Putamen (tissue), 1 donor: ENCODE data around the gene SLX4IP.

Source experiments
- DNase-seq: peaks from one replicate; pipeline ENCODE4 v3.0.0-alpha.2; 2016; ENCODE audit warnings: low spot score

The SLX4IP gene

DNA sequence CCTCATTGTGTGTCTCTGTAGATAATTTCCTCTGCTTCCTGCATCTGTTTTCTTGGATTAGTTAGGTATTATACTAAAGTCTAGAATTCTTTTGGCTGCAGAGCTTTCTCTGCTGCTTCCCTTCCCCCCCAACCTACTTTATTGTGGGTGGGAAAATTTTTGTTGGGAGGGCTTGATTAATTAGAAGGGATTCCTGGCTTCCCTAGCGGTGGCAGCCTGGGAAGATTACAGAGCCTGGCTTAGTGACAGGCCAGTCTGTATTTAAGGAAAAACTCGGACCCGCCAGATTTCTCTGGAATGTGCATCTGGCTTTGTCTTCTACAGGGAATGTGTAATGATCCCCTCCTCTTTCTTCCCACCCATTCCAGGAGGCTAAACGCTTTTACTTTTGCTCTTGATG, 31.2 kb downstream of the SLX4IP start:
- no peak for DNase-seq

DNA sequence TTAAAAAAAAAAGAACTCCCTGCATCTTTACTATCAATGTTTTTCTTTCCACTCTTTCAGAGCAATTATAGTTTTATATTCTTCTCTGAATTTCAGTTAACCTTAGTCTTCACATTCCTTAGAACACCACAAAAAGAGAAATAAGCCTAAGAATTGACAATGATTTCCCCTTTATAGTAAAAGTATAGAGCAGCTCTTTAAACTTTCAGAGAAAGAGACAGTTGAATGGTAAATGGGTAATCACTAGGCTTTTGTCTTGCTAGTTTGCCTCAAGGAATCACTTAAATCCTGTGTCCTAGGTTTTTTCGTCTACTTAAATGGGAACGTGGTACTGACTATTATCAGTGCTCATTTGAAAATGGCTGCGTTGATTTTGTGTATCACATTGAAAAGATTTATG, 31.8 kb downstream of the SLX4IP start:
- DNase-seq: no peak

DNA sequence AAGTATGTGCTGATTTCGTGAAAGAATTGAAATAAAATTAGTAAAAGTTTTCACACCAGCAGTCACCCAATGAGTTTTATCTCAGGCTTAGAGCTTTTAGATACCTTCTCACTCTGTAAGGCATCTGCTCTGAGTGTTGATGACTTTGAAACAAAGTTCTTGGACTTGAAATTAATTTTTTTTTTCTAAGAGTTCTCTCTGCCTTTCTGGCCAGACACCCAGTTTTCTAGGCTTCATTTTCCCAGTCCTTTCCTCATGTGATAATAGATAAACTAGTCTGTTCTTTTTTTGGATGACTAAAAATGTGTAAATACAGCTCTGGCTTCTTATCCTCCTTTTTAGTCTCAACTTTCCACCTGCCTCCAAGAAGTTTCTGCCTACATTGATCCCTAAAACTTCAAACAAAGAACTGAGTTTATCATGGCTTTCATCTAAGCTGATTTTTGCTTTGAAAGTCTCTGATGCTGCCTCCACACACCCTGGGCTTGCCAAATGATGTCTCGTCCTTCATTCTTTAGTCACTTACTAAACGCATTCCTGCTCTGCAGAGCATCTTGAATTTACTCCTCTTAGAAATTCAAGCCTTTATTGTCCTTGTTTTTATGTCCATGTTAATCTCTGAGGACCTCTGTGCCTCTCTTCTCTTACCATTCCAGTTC, 32.7 kb downstream of the SLX4IP start:
- DNase-seq: no peak

DNA sequence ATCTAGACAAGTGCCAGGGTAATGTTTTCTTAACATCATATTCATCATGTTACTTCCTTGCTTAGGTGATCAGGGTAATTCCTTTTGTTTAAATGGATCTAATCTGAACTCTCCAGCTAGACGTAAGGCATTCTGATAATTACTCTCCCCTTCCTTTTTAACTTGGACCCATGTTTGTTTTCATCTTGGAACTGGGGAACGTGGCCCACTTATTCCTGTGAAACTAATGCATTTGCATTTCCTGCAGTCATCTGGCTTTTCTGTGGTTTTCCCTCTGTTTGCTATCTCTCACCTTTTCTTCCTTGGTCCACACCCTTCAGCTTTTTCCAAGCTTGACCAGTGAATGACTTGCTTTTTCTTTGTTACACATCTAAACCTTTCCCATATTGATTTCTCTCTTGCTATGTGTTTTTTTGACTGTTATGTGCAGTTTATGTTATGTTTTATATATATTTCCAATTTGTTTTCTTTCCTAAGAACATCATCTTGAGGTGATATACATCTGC, 33.3 kb downstream of the SLX4IP start:
- no peak for DNase-seq

DNA sequence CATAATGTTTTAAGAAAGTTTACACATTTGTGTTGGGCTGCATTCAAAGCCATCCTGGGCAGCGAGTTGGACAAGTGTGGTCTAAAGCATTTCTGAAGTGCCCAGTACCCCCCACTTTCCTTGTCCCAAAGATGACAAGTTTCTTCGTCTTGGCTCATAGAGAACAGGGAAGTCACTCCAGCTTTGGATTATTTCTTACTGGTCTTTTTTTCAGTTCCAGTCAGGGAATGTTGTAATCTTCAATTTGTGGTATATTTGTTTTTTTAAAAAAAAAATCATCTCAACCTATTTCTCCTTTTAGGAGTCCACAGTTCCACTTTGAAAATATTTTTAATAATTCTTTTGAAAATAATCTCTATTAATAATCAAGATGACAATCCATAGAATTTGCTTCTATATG, 34.0 kb downstream of the SLX4IP start:
- DNase-seq: no peak

DNA sequence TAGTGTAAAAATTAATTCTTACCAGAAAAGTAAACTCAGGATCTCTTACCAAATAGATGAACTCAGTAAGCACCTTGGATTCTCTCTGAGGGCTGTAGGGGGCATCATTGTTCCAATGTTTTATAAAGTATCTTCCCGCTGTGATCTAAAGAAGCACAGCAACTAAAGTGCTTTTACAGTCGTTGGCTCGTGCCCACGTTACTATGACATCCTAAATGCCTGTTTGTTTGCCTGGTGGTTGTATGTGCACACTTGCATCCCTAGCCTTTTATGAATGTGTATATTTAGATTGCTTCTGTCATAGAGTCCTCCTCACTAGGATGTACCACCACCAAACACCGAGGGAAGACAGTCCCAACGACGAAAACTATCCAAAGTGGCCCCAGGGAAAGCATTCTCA, 34.5 kb downstream of the SLX4IP start:
- DNase-seq: peak; percentile 51

DNA sequence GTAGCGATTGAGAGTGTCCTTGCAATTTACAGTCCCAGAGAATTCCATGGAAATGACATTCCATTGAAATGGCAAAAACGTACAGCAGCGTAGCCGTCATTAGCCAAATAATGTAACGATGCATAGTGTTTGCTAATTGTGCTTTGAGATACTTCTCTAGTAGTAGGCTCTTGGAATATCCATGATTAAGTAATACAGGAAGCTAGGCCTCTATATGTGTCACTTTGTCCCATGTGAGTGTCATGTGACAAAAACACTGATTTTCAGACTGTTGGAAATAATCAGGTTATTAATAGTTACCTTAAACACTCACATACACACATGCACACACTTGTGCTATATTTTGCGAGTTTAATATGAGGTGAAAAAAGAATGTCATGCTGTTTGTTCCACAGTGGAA, 35.2 kb downstream of the SLX4IP start:
- no peak for DNase-seq

DNA sequence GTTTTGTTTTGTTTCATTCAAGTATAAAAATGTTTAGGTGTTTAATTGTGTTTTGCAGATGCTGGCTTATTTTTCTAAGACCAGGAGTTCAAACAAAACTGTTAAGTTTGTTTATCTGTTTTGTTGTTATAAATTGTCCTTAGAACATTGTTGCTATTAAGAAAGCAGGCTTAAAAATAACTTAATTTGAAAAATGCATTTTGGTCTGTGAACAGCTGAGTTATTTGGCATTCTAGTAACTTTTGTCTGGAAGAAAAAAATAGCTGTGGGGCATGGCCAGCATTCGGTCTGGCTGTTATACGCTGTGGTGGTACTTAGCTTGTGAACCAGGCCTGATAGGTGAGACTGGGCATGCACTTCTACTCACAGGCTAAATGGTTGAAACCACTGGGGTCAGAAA, 37.8 kb downstream of the SLX4IP start:
- DNase-seq: no peak

DNA sequence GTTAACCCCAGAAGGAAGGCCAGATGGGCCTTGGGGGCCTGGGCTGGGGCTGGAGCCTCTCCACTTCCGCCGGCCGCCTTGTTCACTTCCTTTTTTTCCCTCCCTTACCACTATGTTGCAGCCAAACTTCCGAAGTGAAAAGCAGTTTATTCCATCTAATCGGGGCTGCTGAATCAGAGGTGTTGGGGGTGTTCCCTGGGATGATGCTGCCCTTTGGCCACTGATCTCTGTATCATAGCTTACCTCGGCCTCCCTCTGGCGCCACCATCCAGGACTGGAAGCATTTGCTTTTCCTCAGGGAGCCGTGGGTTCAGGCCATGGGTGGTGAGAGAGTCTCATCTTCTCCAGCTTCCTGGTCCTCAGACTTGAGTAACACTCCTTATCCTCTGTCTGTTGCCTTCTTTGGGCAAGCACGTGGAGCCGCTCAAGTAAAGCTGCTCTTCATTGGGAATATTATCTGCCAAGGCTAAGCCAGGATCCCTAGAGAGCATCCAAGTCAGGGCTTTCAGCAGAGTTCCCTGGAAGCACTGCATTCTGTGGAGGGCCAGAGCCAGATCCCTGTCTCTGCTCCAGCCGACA, 39.6 kb downstream of the SLX4IP start:
- no peak for DNase-seq

DNA sequence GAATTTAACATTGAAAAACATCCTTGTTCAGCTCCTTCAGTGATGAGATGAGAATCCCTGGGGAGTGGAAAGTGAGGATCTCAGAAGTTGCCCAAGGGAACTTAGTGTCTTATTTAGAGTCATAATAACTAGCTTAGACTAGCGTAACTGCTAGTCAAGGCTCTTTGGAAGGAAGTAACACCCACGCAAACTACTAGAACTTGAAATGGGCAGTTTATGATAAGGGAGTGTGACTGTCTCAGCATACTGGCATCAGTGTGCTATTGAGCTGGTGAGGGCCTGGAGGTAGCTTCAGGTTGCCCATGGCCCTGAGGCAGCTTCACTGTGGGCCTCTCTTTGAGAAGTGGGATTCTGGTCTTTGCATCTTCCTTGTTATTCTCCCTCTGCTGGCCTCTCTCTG, 40.1 kb downstream of the SLX4IP start:
- no peak for DNase-seq

DNA sequence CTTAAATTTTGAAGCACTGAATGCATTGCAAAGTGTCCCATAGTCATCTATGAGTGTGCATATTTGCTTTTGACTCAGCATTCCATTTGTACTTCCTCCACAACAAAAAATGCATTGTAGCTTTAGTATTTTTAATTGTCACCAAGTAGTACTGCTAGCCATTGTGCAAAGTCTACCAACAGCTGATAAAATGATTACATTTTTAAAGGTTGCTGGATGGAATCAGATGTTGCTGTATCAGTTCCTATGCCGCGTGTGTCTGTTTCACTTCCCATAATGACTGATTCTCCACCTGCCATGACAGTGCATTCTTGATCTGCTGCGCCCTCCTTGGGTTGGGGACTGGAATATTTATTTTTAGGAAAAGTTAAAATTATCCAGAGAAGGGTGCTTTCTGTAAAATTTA, 41.2 kb downstream of the SLX4IP start:
- no peak for DNase-seq

DNA sequence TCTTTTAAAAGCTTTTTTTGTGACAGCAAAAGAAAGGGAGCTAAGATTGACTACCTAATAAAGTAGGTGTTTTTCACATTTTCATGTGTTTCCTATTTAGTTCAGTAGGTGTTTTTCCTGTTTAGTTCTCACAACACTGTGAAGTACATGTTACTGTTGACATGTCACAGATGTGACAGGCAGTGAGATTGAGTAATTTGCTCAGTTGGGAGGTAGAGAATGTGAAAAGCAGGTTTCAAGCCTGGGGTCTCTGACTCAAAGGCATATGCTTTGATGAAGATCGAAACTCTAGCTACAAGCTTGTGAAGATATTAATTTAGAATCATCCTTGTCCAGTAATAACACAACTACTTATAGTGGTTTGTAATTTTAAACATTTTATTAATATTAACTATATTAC, 43.1 kb downstream of the SLX4IP start:
- no peak for DNase-seq

DNA sequence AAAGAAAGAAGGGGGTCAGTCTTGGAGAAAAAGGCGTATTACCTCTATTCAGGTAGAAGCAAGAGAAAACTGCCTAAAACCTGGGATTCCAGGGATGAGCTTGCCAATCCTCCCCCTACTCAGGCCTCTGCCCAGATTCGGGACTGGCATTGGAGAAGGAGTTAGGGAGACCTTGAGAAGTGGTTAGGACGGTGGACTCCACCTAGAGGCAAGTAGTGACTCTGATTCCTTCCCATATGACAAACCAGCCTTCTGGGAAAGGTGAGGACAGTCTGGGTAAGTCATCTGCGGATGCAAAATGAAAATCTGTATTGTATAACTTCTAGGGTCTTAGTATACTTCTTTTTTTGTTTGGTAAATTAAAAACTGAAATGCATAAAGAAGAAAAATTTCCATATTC, 43.8 kb downstream of the SLX4IP start:
- no peak for DNase-seq

DNA sequence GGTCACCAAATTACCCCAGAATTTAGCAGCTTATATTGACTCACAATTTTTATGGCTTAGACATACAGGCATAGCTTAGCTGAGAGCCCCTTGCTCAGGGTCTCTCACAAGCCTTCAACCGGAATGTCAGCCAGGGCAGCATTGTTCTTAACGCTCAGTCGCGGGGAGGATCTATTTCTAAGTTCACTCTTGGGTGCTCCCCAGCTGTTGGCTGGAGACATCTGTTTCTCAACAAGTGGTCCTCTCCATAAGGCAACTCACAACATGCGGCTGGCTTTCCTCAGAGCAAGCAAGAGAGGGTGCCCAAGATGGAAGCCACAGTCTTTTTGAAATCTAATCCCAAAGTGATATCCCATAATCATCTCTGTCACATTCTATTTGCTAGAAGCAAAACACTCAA, 46.6 kb downstream of the SLX4IP start:
- no peak for DNase-seq

DNA sequence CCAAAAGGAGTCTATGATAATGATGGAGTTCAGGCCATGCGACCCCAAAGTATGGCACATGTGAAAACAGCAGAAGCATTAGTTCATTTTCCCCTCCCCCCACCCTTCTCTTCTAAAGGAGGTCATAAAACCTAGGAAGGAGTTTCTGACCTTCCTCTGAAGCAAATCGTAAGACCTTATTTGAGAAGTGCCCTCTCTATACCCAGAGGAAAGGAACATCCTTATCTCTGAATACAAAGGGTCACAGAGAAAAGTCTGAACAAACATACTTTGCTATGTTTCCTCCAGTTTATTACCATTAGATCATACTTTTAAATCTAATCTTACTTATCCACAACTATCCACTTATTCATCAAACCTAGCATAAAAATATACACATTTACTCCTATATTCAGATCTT, 48.6 kb downstream of the SLX4IP start:
- DNase-seq: no peak

DNA sequence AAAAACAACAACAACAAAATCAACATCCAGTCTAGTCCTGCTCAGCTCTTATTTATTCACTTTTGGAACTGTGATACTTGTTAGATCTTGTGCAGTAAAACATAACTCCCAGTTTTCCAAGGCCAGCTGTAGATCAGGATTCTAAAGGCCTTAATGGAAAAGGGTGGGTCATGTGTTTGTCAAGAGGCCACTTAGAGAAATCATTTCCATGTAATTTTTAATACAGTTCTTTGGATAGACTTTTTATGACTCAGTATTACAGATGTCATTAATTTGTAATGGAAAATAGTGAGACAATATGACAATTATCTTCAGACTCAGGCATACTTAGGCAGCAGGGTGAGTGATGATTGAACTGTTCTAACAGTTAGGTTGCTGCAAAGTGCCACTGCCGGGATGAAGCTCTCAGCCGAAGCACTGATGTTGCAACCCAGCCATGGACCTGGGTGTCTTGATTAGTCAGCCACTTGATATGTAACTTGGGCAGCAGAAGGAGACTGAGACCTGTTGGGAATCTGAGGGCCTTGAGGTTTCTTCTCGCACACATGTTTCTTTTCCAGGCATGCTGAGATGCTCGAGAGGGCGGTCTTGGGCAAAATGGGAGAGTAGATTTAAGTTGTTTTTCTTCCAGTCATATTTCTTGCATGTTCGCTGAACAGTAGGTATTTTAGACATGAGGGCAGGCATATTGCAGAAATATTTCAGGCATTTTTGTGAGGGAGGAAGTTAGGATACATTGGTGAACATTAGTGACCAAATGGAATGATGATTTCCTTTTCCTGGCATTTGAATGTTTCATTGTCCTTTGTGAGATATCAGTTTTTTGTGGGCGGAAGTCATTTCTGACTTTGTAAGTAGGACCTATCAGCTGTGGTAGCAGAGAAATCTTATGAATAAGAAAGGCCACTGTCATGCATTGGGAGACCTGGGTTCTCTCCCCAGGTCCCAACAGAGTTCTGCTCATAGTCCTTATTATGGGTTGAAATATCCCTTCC, 52.3 kb downstream of the SLX4IP start:
- DNase-seq: no peak

DNA sequence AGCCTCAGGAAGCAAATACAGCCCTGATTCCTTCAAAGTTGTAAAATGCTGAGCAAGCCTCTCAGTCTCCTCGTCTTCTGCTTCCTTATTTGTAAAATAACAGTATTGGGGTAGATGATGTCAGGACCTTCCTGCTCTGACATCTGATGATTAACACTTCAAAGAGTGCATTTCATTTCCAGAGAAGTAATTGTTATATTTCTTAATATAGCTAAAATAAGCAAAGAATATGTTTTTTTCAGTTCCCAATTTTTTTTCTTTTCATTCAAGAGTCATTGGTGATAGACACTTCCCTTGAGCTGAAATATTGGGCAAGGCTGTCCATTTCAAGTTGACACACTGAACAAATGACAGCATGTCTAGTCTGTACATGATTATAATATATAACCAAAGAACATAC, 53.4 kb downstream of the SLX4IP start:
- DNase-seq: no peak

DNA sequence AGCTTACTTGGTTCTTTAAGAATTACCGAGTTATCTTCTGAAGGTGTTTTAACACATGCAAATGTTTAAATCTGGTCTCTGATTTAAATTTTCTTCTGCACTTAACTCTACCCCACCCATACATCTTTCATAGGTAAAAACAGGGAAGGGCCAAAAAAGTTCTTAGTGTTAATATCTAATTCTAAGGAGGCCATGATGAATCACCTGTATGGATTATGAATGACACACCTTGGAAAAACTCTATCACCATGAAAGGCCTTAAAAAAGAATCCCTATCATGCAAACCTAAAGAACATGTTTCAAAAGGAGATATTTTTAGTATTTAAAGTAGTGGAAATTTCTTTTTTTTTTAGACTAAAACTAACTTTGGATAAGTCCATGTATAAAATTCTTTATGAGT, 54.7 kb downstream of the SLX4IP start:
- no peak for DNase-seq

DNA sequence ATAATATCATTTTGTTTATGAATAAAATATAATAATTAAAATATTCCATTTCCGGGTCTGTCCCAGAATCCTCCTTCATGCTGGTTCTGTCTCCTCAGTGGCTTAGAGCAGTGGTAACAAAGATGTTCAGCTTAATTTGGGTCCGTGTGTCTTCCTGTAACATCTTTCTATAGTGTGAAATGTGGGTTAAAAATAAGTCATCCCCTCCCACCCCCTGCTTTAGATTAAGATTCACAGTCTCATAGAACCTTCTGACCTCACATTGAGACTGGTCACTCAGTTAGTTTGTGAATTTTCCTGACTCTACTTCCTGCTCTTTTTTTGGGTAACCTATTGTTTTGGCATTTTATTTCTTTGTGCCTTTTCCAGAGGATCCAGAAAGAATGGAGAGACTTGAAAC, 55.2 kb downstream of the SLX4IP start:
- no peak for DNase-seq

DNA sequence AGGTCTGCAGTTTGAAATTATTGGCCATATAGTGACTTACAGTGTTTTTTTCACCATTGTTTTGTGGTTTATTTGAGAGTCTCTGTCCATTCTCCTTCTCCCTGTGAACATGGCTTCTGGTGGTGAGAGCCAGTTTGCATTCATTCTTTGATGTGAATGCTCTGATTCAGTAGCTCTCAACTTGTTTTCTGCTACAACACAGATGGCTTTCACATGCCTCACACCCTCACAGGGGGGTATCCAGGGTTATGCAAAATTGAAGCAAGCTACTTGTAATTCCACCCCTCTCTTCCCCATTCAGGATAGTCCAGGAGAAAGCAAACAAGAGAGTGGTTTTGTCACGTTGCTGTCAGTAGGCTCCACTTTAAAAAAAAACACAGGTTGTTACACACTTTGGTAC, 55.6 kb downstream of the SLX4IP start:
- DNase-seq: peak; percentile 31

DNA sequence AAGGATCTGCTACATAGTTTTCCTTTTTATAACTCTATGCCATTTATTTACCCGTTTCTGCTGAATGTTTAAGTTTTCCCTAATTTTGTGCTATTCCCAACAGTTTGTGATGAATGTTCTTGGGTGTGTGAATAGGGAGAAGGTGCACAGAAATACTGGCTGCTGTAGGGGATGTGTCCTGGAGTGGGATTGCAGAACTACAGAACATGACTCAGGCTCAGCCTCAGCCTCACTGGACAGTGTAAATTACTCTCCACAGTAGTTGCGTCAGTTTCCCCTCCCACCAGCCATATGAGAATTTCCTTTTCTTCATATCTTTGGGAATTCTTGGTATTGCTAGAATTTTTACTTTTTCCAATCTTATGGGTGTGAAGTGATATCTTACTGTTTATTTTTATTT, 57.0 kb downstream of the SLX4IP start:
- no peak for DNase-seq

DNA sequence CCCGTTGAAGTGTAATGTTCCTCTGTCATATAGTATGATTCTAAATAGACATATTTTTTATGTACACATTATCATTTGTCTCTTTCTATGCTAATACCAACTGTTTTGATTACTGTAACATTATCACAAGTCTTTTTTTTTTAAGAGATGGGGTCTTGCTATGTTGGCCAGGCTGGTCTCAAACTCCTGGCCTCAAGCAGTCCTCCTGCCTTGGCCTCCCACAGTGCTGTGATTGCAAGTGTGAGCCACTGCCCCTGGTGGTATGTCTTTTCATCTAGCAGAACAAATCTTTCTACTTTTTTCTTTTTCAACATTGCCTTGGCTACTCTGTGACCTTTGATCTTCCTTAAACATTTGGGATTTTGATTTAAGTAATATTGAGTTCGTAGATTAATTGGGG, 57.7 kb downstream of the SLX4IP start:
- no peak for DNase-seq

DNA sequence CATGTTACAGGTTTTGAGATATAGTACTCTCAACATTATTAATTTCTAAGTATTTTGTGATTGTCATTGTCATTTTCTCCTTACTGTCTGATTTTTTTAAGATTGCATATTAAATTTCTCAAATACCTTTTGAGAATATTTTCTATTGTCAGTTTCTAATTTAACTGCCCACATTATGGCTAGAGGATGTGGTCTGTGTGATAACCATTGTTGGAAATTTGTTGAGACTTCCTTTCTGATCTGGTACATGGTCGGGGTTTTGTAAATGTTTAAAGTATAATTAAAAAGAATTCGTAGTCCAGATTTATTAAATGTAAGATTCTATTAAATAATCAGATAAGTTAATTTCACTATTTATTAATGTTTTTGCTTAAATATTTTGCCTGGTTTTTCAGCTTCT, 60.1 kb downstream of the SLX4IP start:
- no peak for DNase-seq
